Thyroid gland (tissue), 4 donors: ENCODE data around the gene RTKN. TPM values are rescaled to one million over a fixed set of nuclear protein-coding genes. Genes with fewer than 3 reads are reported as not detected.

Experiments used
- DNase-seq, 2 donors: peaks; one replicate each; pipeline ENCODE4 v3.0.0-alpha.2; 2019
- H3K27ac ChIP-seq, 3 donors: fragments of 200-600 bp; sonication (generic); 1 replicate in 2 of 3; 2 replicates in 1 of 3; pipeline ENCODE4 v1.5.1; 2016 to 2019; ENCODE audit warnings: mild to moderate bottlenecking in 1 of 3, moderate library complexity in 1 of 3
- H3K27me3 ChIP-seq: fragments of 200-600 bp; sonication (generic); one replicate; pipeline ENCODE4 v1.5.1; 2019
- H3K36me3 ChIP-seq, 2 donors: fragments of 200-600 bp; sonication (generic); one replicate each; pipeline ENCODE4 v1.5.1; 2016 to 2019
- H3K4me1 ChIP-seq, 2 donors: fragments of 200-600 bp; sonication (generic); one replicate each; pipeline ENCODE4 v1.5.1; 2017 to 2019
- H3K4me3 ChIP-seq, 3 donors: fragments of 200-600 bp; sonication (generic); replicated peaks in 1 of 3; 1 replicate in 2 of 3; 2 replicates in 1 of 3; pipeline ENCODE4 v1.5.1; 2016; ENCODE audit warnings: mild to moderate bottlenecking in 1 of 3
- H3K9me3 ChIP-seq: fragments of 200-600 bp; sonication (generic); one replicate; pipeline ENCODE4 v1.5.1; 2017
- CTCF ChIP-seq, 6 experiments: fragments of 200-600 bp in 3 of 6; fragments of 450-650 bp in 3 of 6; sonication (generic) in 3 of 6; IDR thresholded peaks; one replicate each; pipeline ENCODE4 v1.5.1; 2016 to 2019; ENCODE audit warnings: antibody characterized with exemption in 6 of 6, mild to moderate bottlenecking in 2 of 6, inconsistent platforms in 1 of 6, moderate library complexity in 1 of 6
- POLR2A ChIP-seq, 2 donors: fragments of 450-650 bp; IDR thresholded peaks; one replicate each; pipeline ENCODE4 v1.6.1; 2017; ENCODE audit warnings: antibody characterized with exemption in 2 of 2, mild to moderate bottlenecking in 2 of 2, moderate library complexity in 1 of 2
- WGBS, 2 donors: methylation state at CpG; one replicate each; pipeline ENCODE4 v1.1.5; 2017; 5-methylcytosine and 5-hydroxymethylcytosine counted together
- intact Hi-C: fragments of 100-400 bp; cut with DNase I; formaldehyde crosslinking; loops from one replicate; pipeline ENCODE4 v1.15.1; 2023
- total RNA-seq, 4 donors: library from RNA; depleted of rRNA; stranded (reverse); fragments of >200 nt; gene quantifications; one replicate each; pipeline ENCODE4 v1.2.3, GENCODE V29; 2016

Gene RTKN
- total RNA-seq, 4 donors from 2014 or later = 24.5 to 41.9 (median 35.6) TPM

GRCh38 chr2:74427551-74427950 is 14.2 kb downstream of the RTKN start:
- Histone ChIP-seq H3K27me3 (no peaks in the 10 kb centered on the region), H3K9me3 (no peaks in the 10 kb centered on the region), H3K27ac (no peak overlapping the region), H3K36me3 (peaks cover 32 to 33% of the 10 kb centered on the region in 2 donors), H3K4me3 (no peak overlapping the region), H3K4me1 (no peaks in the 10 kb centered on the region)
- no peak for DNase-seq
- intact Hi-C loops = no loop called here
- 91 to 92% methylated on average over 3 of the region's 3 CpGs for WGBS, 2 donors
- TF ChIP-seq CTCF (IDR thresholded peaks at IDR 0.05) = no peak
- no peak for TF ChIP-seq POLR2A (IDR thresholded peaks at IDR 0.05)

GRCh38 chr2:74426181-74426758 is 15.5 kb downstream of the RTKN start:
- Histone ChIP-seq H3K4me1 (peaks cover 4 to 5% of the 10 kb centered on the region in 2 donors), H3K36me3 (peaks cover 27 to 33% of the 10 kb centered on the region in 2 donors), H3K27ac (no peak overlapping the region), H3K4me3 (no peak overlapping the region), H3K9me3 (no peaks in the 10 kb centered on the region), H3K27me3 (no peaks in the 10 kb centered on the region)
- WGBS, 2 donors = 83 to 88% methylated on average over 12 to 14 of the region's 14 CpGs
- no peak for TF ChIP-seq CTCF (IDR thresholded peaks at IDR 0.05)
- TF ChIP-seq POLR2A (IDR thresholded peaks at IDR 0.05) = no peak
- intact Hi-C loops = no loop called here
- DNase-seq = no peak

- no peak overlapping the region for H3K4me3 ChIP-seq
- no peak for DNase-seq
- H3K9me3 ChIP-seq = no peaks in the 10 kb centered on the region
- no peak for TF ChIP-seq POLR2A (IDR thresholded peaks at IDR 0.05)
- no peak for TF ChIP-seq CTCF (IDR thresholded peaks at IDR 0.05)
- no peaks in the 10 kb centered on the region for H3K27me3 ChIP-seq
- H3K36me3 ChIP-seq = peaks cover 22 to 31% of the 10 kb centered on the region in 2 donors
- 88 to 100% methylated on average over 1 to 7 of the region's 7 CpGs for WGBS, 2 donors
- no peak overlapping the region for H3K27ac ChIP-seq
- intact Hi-C loops = no loop called here
- peaks cover 8 to 9% of the 10 kb centered on the region in 2 donors for H3K4me1 ChIP-seq
These were observed 16.2 kb downstream of the RTKN start for GRCh38 chr2:74425523-74425922.

GRCh38 chr2:74424995-74425406 is 16.7 kb downstream of the RTKN start:
- intact Hi-C loops = no loop called here
- Histone ChIP-seq H3K9me3 (no peaks in the 10 kb centered on the region), H3K36me3 (peaks cover 22 to 26% of the 10 kb centered on the region in 2 donors), H3K27me3 (no peaks in the 10 kb centered on the region), H3K4me3 (no peak overlapping the region), H3K27ac (no peak overlapping the region), H3K4me1 (peaks cover 8 to 9% of the 10 kb centered on the region in 2 donors)
- TF ChIP-seq CTCF (IDR thresholded peaks at IDR 0.05) (no peak), POLR2A (IDR thresholded peaks at IDR 0.05) (no peak)
- WGBS, 2 donors = 64 to 86% methylated on average over 2 to 5 of the region's 5 CpGs
- no peak for DNase-seq

GRCh38 chr2:74424139-74424992 is 17.4 kb downstream of the RTKN start:
- no peak overlapping the region for H3K27ac ChIP-seq
- no peak overlapping the region for H3K4me3 ChIP-seq
- DNase-seq = no peak
- no peaks in the 10 kb centered on the region for H3K9me3 ChIP-seq
- WGBS, 2 donors = 87 to 93% methylated on average over 5 of the region's 5 CpGs
- peaks cover 8 to 9% of the 10 kb centered on the region in 2 donors for H3K4me1 ChIP-seq
- TF ChIP-seq POLR2A (IDR thresholded peaks at IDR 0.05) = no peak
- no peak for TF ChIP-seq CTCF (IDR thresholded peaks at IDR 0.05)
- intact Hi-C loops = no loop called here
- H3K27me3 ChIP-seq = no peaks in the 10 kb centered on the region
- peaks cover 17 to 19% of the 10 kb centered on the region in 2 donors for H3K36me3 ChIP-seq
